GM19035 (cell line): Measurements from ENCODE around the gene ACSL5.

Experiments
- ATAC-seq: cut with Tn5 transposase; IDR thresholded peaks from one replicate; pipeline ENCODE4 v1.9.1; 2021; ENCODE audit not compliant: unreplicated experiment

ACSL5 gene

GRCh38 chr10:112373912-112374338, at the start of gene ACSL5:
Gene ACSL5, plus strand, starts transcription at chr10:112374116. Its CDS starts 20,831 bp downstream, at chr10:112394947.
- no peak for ATAC-seq

GRCh38 chr10:112327678-112328077, 46.2 kb upstream of the ACSL5 start:
- ATAC-seq: no peak

- ATAC-seq: no peak
Measured at GRCh38 chr10:112330162-112330561, 43.8 kb upstream of the ACSL5 start.

- no peak for ATAC-seq
Measured at GRCh38 chr10:112330607-112331160, 43.2 kb upstream of the ACSL5 start.

DNA sequence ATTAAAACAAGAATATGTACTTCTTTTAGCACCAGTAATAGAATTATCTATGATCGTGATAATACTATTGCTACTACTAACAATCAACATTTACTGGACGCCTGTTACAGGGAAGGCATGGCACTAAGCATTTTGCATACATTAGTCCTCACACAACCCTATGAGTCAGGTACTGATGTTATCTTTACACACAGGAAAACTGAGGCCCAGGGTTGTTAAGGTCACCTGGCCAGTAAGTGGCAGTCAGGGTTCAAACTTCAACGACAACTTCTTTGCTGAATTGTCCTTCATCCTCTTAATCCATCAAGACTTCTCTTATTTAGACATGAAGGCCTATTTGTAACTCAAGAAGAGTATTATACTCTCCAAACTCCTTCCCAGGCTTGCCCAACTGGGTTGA, 41.9 kb upstream of the ACSL5 start:
- no peak for ATAC-seq

GRCh38 chr10:112332509-112333228, 41.2 kb upstream of the ACSL5 start:
- ATAC-seq: no peak

- ATAC-seq: no peak
Measured at GRCh38 chr10:112333452-112333851, 40.5 kb upstream of the ACSL5 start.

DNA sequence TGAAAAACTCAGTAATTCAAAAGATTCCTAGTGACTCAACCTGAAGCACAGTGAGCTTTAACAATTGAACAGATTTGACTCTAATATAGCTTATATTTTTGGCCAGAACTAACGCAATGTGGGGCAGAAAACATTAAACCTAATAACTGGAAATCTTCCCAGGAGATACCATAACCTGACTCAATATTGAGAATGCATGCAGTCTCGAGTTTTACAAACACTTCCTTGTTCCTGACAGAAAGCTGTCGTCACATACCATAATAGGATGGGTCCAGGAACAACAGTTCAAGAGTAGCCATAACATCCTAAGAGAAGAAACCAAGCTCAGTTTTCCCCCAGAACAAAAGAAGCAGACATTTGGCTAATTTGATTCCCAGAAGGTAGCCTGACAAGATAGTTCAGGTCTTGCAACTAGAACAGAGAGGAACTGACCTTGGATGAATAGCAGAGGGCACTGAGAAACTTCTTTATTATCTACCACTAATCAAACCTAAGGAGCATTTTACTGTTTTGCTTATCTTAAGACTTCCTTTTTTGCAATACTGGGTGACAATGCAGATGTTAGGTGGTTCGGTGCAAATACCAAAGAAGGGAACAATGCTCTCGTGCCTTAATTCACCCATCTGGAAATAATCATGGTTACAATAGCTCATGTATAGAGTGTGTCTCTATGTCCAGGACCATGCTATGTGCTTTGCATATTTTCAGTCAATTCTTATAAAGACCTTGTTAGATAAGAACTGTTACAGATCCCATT, 38.6 kb upstream of the ACSL5 start:
- no peak for ATAC-seq

DNA sequence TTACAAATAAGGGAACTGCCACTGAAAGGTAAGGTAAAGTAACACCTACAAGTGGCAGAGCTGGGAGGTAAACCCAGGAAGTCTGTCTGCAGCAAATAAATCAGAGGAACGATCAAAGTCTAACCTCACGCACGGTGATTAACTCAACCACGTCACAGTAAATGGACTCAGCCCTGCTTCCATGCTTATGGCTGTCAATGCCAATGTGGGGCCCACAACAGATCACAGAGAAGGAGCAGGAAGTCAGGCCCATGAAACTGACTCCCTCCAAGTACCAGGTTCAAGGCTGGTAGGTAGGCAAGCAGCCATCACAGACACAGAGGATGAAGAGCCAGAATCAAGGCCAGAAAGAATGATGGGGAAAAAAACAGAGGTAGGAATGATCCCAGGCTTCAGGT, 38.0 kb upstream of the ACSL5 start:
- no peak for ATAC-seq

DNA sequence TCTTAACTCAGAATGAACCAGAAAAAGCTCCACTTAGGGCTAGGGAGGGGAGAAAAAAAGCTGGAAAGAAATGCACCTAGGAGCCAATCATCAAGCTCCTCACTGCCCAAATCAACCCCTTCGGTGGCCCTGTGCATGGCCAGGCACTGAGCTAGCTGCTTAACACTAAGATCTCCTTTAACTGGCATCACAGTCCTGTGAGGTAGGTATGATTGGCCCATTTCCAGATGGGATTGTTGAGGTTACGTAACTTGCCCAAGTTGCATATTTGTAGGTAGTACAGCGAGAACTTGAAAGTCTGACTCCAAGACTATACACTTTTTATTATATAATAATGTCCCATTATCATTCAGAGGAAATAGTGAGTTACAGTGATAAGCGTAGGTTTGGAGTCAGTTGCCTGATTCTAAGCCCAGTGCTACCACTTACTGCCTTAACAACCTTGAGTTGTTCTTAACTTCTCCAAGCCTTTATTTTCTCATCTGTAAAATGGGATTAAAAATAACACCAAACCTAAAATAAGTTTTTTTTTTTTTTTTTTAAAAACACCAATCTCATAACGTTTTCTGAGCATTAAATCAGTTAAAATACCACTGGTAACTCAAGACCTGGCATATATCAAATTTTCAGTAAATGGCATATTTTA, 37.2 kb upstream of the ACSL5 start:
- no peak for ATAC-seq

GRCh38 chr10:112338957-112339356, 35.0 kb upstream of the ACSL5 start:
- ATAC-seq: no peak

DNA sequence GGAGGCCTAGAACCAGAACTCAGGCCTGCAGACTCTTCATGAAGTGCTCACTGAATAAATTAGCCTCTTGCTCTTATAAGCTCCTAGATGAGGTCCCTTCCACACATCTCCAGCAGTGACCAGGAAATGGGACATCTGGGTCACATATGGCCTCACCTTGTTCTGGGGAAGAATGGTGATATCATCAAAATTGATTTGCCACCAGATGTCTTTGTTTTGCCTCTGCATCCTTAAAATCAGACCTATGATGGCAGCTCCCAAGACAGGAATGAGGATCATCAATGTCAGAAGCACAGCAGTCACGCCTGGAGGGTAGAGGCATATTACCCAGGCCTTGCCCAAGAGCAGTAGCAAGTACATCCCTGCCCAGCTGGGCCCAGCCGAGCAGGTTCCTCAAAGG, 33.3 kb upstream of the ACSL5 start:
- no peak for ATAC-seq

- ATAC-seq: no peak
Measured at GRCh38 chr10:112343056-112343806, 30.7 kb upstream of the ACSL5 start.

- ATAC-seq: no peak
Measured at GRCh38 chr10:112344261-112344660, 29.7 kb upstream of the ACSL5 start.

DNA sequence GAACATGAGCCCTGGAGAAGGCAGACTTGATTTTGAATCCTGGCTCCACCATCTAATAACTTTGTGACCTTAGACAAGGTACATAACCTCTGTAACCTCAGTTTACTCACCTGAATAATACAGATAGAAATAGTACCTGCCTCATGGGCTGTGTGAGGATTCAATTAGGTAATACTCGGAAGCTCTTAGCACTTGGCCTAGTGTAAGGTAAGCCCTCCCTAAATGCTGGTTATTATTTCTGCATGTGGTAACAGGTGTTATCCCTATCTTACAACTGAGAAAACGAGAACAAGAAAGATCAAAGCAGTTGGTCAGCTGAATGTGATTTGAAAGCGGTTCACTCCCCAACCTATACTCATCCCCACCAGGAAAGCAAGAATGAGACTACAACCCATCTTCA, 28.7 kb upstream of the ACSL5 start:
- ATAC-seq: no peak

DNA sequence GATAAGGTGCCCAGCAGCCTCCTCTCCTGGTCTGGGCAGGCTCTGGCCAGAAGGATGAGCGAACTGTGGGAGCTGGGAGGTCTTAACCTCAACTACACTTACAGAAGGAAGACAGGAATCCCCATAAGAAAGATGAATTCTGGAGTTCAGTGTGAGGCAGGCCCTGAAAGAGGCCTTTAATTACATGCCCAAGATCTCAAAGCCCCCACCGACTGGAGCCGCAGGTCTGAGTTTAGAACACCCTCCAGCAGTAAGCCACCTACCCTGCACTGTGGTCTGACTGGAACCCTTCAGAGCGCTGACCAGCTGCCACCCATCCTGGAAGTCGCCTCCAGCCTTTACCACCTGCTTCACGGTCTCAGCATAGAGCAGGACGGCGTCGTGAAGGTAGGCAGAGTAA, 28.2 kb upstream of the ACSL5 start:
- no peak for ATAC-seq

- ATAC-seq: no peak
Measured at GRCh38 chr10:112346774-112347173, 27.1 kb upstream of the ACSL5 start.

DNA sequence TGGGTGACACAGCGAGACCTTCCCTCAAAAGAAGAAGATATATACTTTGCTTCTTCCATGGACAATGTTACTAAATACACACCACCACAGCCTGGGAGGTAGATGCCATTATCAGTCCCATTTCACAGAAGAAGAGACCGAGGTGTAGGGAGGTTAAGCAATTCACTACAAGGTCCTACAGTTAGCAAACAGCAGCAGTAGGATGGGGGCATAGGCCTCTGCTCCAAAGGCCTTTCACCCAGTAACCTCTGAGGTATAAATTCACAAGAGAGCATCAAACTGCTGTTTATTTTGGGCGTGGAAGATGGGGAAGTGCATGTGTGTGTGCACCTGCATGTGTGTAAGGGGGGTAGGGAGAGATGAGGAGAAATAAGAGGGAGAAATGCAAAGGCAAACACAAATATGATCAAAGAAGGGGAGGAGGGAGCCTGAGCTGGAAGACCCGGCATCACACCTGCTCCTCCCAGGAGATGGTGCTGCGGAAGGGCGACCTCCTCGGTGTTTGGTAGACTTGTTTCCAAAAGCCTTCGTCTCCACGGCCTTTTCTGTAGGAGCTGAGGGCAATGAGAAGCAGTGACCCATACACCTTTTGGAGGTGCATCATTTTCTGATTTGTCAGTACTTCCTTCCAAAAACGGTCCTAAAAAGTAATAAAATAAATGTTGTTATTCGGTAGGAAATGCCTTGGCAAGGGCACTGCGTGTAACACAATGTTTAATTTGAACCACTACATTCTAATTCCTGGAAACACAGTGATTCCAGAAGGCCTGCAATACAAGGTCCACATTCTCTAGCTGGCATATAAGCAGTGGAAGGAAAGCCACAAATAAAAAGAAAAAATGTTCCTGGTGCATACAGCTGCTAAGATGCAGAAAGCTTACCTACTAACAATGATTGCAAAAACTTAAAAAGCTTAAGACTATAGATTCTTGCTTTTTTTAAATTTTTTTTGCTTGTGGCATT, 25.9 kb upstream of the ACSL5 start:
- ATAC-seq: no peak

DNA sequence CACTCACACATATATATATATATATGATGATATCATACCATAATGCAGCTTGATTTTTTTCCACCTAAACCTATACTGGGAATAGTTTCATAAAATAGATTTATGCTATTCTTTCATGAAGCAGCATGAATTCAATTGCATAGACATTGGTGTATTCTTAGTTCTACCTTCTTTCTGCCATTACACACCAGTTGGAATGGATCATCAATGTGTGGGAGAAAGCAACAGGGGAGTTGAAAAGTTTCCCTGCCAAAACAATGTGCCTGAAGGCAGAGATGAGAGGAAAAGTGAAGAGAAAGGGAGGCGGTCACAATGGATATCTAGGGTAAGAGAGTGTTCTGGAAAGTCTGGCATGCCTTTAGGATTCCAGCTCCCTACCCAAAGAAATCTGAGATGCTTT, 25.2 kb upstream of the ACSL5 start:
- no peak for ATAC-seq
